Activated T-cell treated with anti-CD3 and anti-CD28 coated beads, Interleukin-2, amount 50 U/mL, for 4 hours (primary cell): ENCODE results near the gene ALOXE3. TPM values are rescaled to one million over a fixed set of nuclear protein-coding genes. Genes with fewer than 3 reads are reported as not detected.

Source experiments
- ATAC-seq, 2 donors: fragments of 200-7000 bp; cut with Tn5 transposase; one replicate each; pipeline ENCODE4 v1.10.0; 2021
- DNase-seq: peaks from one replicate; pipeline ENCODE4 v3.0.0-alpha.2; 2020
- H3K27me3 Mint-ChIP-seq: one replicate; pipeline ENCODE4 v1.8.0; 2021; ENCODE audit warnings: low read depth, mixed read lengths
- H3K36me3 Mint-ChIP-seq: one replicate; pipeline ENCODE4 v1.8.0; 2022; ENCODE audit warnings: mixed read lengths; ENCODE audit not compliant: insufficient read depth
- H3K4me1 Mint-ChIP-seq: one replicate; pipeline ENCODE4 v1.8.0; 2021; ENCODE audit warnings: low read depth, mixed read lengths
- H3K4me3 Mint-ChIP-seq: one replicate; pipeline ENCODE4 v1.8.0; 2021; ENCODE audit warnings: mild to moderate bottlenecking, moderate library complexity, mixed read lengths
- H3K9me3 Mint-ChIP-seq: one replicate; pipeline ENCODE4 v1.8.0; 2021; ENCODE audit warnings: mixed read lengths
- total RNA-seq, 3 donors: library from RNA; stranded (reverse); gene quantifications; one replicate each; pipeline ENCODE4 v1.2.1, GENCODE V29; 2021

The ALOXE3 gene
- total RNA-seq, 3 donors from 2014 or later: not detected

GRCh38 chr17:8073627-8074484 lies 44.5 kb downstream of the ALOXE3 start:
- no peaks in the 10 kb centered on the region for H3K9me3 Mint-ChIP-seq
- no peaks in the 10 kb centered on the region for H3K36me3 Mint-ChIP-seq
- ATAC-seq: peak; percentile 90 to 91
- DNase-seq: peak; percentile 87
- H3K4me1 Mint-ChIP-seq: peaks cover 18% of the 10 kb centered on the region
- H3K4me3 Mint-ChIP-seq: peak overlapping the region; percentile 76
- peaks cover 39% of the 10 kb centered on the region for H3K27me3 Mint-ChIP-seq

GRCh38 chr17:8072729-8073461 lies 45.4 kb downstream of the ALOXE3 start:
- peak; percentile 47 to 50 for ATAC-seq

GRCh38 chr17:8072341-8072728 lies 46.0 kb downstream of the ALOXE3 start:
- Mint-ChIP-seq H3K9me3 (no peaks in the 10 kb centered on the region), H3K4me1 (peaks cover 18% of the 10 kb centered on the region), H3K4me3 (peak overlapping the region; percentile 76), H3K36me3 (no peaks in the 10 kb centered on the region), H3K27me3 (peaks cover 39% of the 10 kb centered on the region)
- no peak for ATAC-seq
- DNase-seq: no peak

More at GRCh38 chr17:8072729-8073461, 45.4 kb downstream of the ALOXE3 start:
- Mint-ChIP-seq H3K27me3 (peaks cover 39% of the 10 kb centered on the region), H3K4me1 (peaks cover 18% of the 10 kb centered on the region), H3K4me3 (peak overlapping the region; percentile 76), H3K36me3 (no peaks in the 10 kb centered on the region), H3K9me3 (no peaks in the 10 kb centered on the region)
- peak; percentile 35 for DNase-seq

- Mint-ChIP-seq H3K36me3 (no peaks in the 10 kb centered on the region), H3K4me1 (peaks cover 18% of the 10 kb centered on the region), H3K4me3 (no peak overlapping the region), H3K9me3 (no peaks in the 10 kb centered on the region), H3K27me3 (peaks cover 39% of the 10 kb centered on the region)
- ATAC-seq: no peak
- DNase-seq: no peak
Measured at GRCh38 chr17:8071496-8071895, 46.8 kb downstream of the ALOXE3 start.

- ATAC-seq: no peak
- no peak for DNase-seq
- peaks cover 18% of the 10 kb centered on the region for H3K4me1 Mint-ChIP-seq
Measured at GRCh38 chr17:8069587-8069860, 48.8 kb downstream of the ALOXE3 start.

GRCh38 chr17:8068736-8069586 lies 49.4 kb downstream of the ALOXE3 start:
- no peak overlapping the region for H3K4me3 Mint-ChIP-seq
- peaks cover 16% of the 10 kb centered on the region for H3K4me1 Mint-ChIP-seq
- no peaks in the 10 kb centered on the region for H3K9me3 Mint-ChIP-seq
- H3K27me3 Mint-ChIP-seq: peaks cover 36% of the 10 kb centered on the region
- H3K36me3 Mint-ChIP-seq: no peaks in the 10 kb centered on the region
- ATAC-seq (no peak), DNase-seq (no peak)

More at GRCh38 chr17:8069587-8069860, 48.8 kb downstream of the ALOXE3 start:
- H3K27me3 Mint-ChIP-seq: peaks cover 38% of the 10 kb centered on the region
- no peaks in the 10 kb centered on the region for H3K9me3 Mint-ChIP-seq
- no peaks in the 10 kb centered on the region for H3K36me3 Mint-ChIP-seq
- no peak overlapping the region for H3K4me3 Mint-ChIP-seq

- no peaks in the 10 kb centered on the region for H3K9me3 Mint-ChIP-seq
- peaks cover 39% of the 10 kb centered on the region for H3K27me3 Mint-ChIP-seq
- no peak overlapping the region for H3K4me3 Mint-ChIP-seq
- peaks cover 5% of the 10 kb centered on the region for H3K4me1 Mint-ChIP-seq
- H3K36me3 Mint-ChIP-seq: no peaks in the 10 kb centered on the region
- ATAC-seq (no peak), DNase-seq (no peak)
Measured at GRCh38 chr17:8067806-8068205, 50.5 kb downstream of the ALOXE3 start.

- Mint-ChIP-seq H3K4me3 (no peak overlapping the region), H3K9me3 (no peaks in the 10 kb centered on the region), H3K36me3 (no peaks in the 10 kb centered on the region), H3K4me1 (no peaks in the 10 kb centered on the region), H3K27me3 (peaks cover 39% of the 10 kb centered on the region)
- ATAC-seq: no peak
- DNase-seq: no peak
Measured at GRCh38 chr17:8066841-8067775, 51.2 kb downstream of the ALOXE3 start.

GRCh38 chr17:8064561-8065019 lies 53.7 kb downstream of the ALOXE3 start:
- H3K27me3 Mint-ChIP-seq: peaks cover 48% of the 10 kb centered on the region

GRCh38 chr17:8063761-8064534 lies 54.4 kb downstream of the ALOXE3 start:
- peaks cover 53% of the 10 kb centered on the region for H3K27me3 Mint-ChIP-seq

More at GRCh38 chr17:8064561-8065019, 53.7 kb downstream of the ALOXE3 start:
- ATAC-seq (no peak), DNase-seq (no peak)
- Mint-ChIP-seq H3K36me3 (no peaks in the 10 kb centered on the region), H3K4me3 (no peak overlapping the region), H3K4me1 (peaks cover 2% of the 10 kb centered on the region), H3K9me3 (no peaks in the 10 kb centered on the region)

GRCh38 chr17:8062807-8063483 lies 55.4 kb downstream of the ALOXE3 start:
- Mint-ChIP-seq H3K4me3 (no peak overlapping the region), H3K27me3 (peaks cover 57% of the 10 kb centered on the region), H3K36me3 (no peaks in the 10 kb centered on the region), H3K4me1 (peaks cover 2% of the 10 kb centered on the region), H3K9me3 (no peaks in the 10 kb centered on the region)
- no peak for ATAC-seq
- DNase-seq: no peak

More at GRCh38 chr17:8063761-8064534, 54.4 kb downstream of the ALOXE3 start:
- H3K4me1 Mint-ChIP-seq: peaks cover 2% of the 10 kb centered on the region
- no peaks in the 10 kb centered on the region for H3K9me3 Mint-ChIP-seq
- DNase-seq (no peak), ATAC-seq (no peak)
- no peaks in the 10 kb centered on the region for H3K36me3 Mint-ChIP-seq
- no peak overlapping the region for H3K4me3 Mint-ChIP-seq

GRCh38 chr17:8062435-8062806 lies 55.9 kb downstream of the ALOXE3 start:
- Mint-ChIP-seq H3K36me3 (no peaks in the 10 kb centered on the region), H3K4me3 (no peak overlapping the region), H3K9me3 (no peaks in the 10 kb centered on the region), H3K4me1 (peaks cover 4% of the 10 kb centered on the region), H3K27me3 (peaks cover 62% of the 10 kb centered on the region)
- ATAC-seq (no peak), DNase-seq (no peak)
